ENCODE results near the gene HSPA1L.
"Not testable (repeated sequence)": the region's sequence is repeated elsewhere in the genome, so short reads cannot be mapped to it uniquely, and the experiment has no call there.

HSPA1L gene

GRCh38 chr6:31815025-31815838 is at the start of gene HSPA1L, which contains the start of gene HSPA1A:
HSPA1L (minus strand) TSS chr6:31815283; CDS start chr6:31811972, 3,311 bp downstream.
HSPA1A (plus strand) TSS chr6:31815543; CDS start chr6:31815757, 214 bp downstream.
- Mint-ChIP-seq H3K9me3 (peaks cover 35% of the 10 kb centered on the region), H3K4me1 (peaks cover 30% of the 10 kb centered on the region), H3K36me3 (ENCODE audit: low read depth) (peaks cover 22% of the 10 kb centered on the region), H3K27me3 (ENCODE audit: low read depth, poor library complexity) (peaks cover 10% of the 10 kb centered on the region), H3K4me3 (peak within 1 kb of the TSS; percentile 81), H3K27ac (peak within 1 kb of the TSS; percentile 99)
- no peak for TF ChIP-seq CTCF (IDR thresholded peaks at IDR 0.05)
- DNase-seq, result peak; percentile 86

GRCh38 chr6:31864818-31865204 is 49.7 kb upstream of the HSPA1L start:
- peaks cover 10% of the 10 kb centered on the region for H3K36me3 Mint-ChIP-seq (ENCODE audit: low read depth)
- DNase-seq, result no peak
- no peaks in the 10 kb centered on the region for H3K9me3 Mint-ChIP-seq
- H3K27me3 Mint-ChIP-seq (ENCODE audit: low read depth, poor library complexity), result peaks cover 11% of the 10 kb centered on the region
- TF ChIP-seq CTCF (IDR thresholded peaks at IDR 0.05), result no peak
- H3K4me1 Mint-ChIP-seq, result peaks cover 46% of the 10 kb centered on the region
- H3K27ac Mint-ChIP-seq, result peak overlapping the region; percentile 91
- H3K4me3 Mint-ChIP-seq, result peak overlapping the region; percentile 33

- not testable (repeated sequence) for H3K9me3 Mint-ChIP-seq, DNase-seq
- peaks cover 42% of the 10 kb centered on the region for H3K4me1 Mint-ChIP-seq
- peak overlapping the region; percentile 85 for H3K27ac Mint-ChIP-seq
- peaks cover 16% of the 10 kb centered on the region for H3K36me3 Mint-ChIP-seq (ENCODE audit: low read depth)
- H3K27me3 Mint-ChIP-seq (ENCODE audit: low read depth, poor library complexity), result peaks cover 12% of the 10 kb centered on the region
- peak overlapping the region; percentile 91 for H3K4me3 Mint-ChIP-seq
Measured at GRCh38 chr6:31864123-31864562, 49.1 kb upstream of the HSPA1L start.

GRCh38 chr6:31862344-31863235 is 47.5 kb upstream of the HSPA1L start, which contains the start of gene NEU1:
NEU1 (minus strand) TSS chr6:31862821; CDS start chr6:31862776, 45 bp downstream.
- Mint-ChIP-seq H3K4me3 (peak within 1 kb of the TSS; percentile 91), H3K4me1 (peaks cover 38% of the 10 kb centered on the region), H3K27ac (peak within 1 kb of the TSS; percentile 85), H3K36me3 (ENCODE audit: low read depth) (peaks cover 23% of the 10 kb centered on the region), H3K9me3 (no peaks in the 10 kb centered on the region), H3K27me3 (ENCODE audit: low read depth, poor library complexity) (peaks cover 12% of the 10 kb centered on the region)
- TF ChIP-seq CTCF (IDR thresholded peaks at IDR 0.05), result no peak
- DNase-seq, result peak; percentile 97

- DNase-seq, result no peak
- TF ChIP-seq CTCF (IDR thresholded peaks at IDR 0.05), result no peak
- H3K27ac Mint-ChIP-seq, result peak overlapping the region; percentile 72
- H3K4me1 Mint-ChIP-seq, result peaks cover 38% of the 10 kb centered on the region
- peaks cover 29% of the 10 kb centered on the region for H3K36me3 Mint-ChIP-seq (ENCODE audit: low read depth)
- H3K9me3 Mint-ChIP-seq, result peaks cover under 1% of the 10 kb centered on the region
- peaks cover 12% of the 10 kb centered on the region for H3K27me3 Mint-ChIP-seq (ENCODE audit: low read depth, poor library complexity)
- H3K4me3 Mint-ChIP-seq, result peak overlapping the region; percentile 91
Measured at GRCh38 chr6:31861919-31862343, 46.8 kb upstream of the HSPA1L start.

GRCh38 chr6:31861150-31861549 is 46.1 kb upstream of the HSPA1L start:
- Mint-ChIP-seq H3K4me3 (peak overlapping the region; percentile 91), H3K9me3 (peaks cover 7% of the 10 kb centered on the region)

More at GRCh38 chr6:31861150-31861549, 46.1 kb upstream of the HSPA1L start:
- H3K36me3 Mint-ChIP-seq (ENCODE audit: low read depth), result peaks cover 35% of the 10 kb centered on the region
- DNase-seq, result no peak
- H3K27me3 Mint-ChIP-seq (ENCODE audit: low read depth, poor library complexity), result peaks cover 12% of the 10 kb centered on the region
- H3K27ac Mint-ChIP-seq, result no peak overlapping the region
- TF ChIP-seq CTCF (IDR thresholded peaks at IDR 0.05), result no peak
- H3K4me1 Mint-ChIP-seq, result peaks cover 33% of the 10 kb centered on the region

All from nephron progenitor cell (in vitro differentiated cells).